ENCODE measurements around the gene OTC.
A peak's percentile ranks its signal among the peaks of the same experiment; 100 is the strongest.

- TF ChIP-seq CTCF (IDR thresholded peaks at IDR 0.05; ENCODE audit: poor library complexity) (peak; percentile 33), EZH2 (IDR thresholded peaks at IDR 0.05; ENCODE audit: borderline replicate concordance) (no peak)
Observed at GRCh38 chrX:38375891-38376290, 23.5 kb downstream of the OTC start.

Measured in hepatocyte (in vitro differentiated cells).